Skeletal muscle tissue (tissue), 4 donors: ENCODE measurements around the gene CNTD1. TPM values are rescaled to one million over a fixed set of nuclear protein-coding genes. Genes with fewer than 3 reads are reported as not detected.
"Not testable (repeated sequence)": the region's sequence is repeated elsewhere in the genome, so short reads cannot be mapped to it uniquely, and the experiment has no call there.

ENCODE experiments used
- H3K27ac ChIP-seq: one replicate; pipeline ENCODE4 v1.7.0; 2013; ENCODE audit warnings: mild to moderate bottlenecking, low read depth, low read length, inconsistent platforms
- H3K27me3 ChIP-seq, 3 donors: one replicate each; pipeline ENCODE4 v1.7.0; 2013; ENCODE audit warnings: low read length in 3 of 3; ENCODE audit not compliant: control insufficient read depth in 3 of 3, insufficient read depth in 3 of 3
- H3K36me3 ChIP-seq, 3 donors: one replicate each; pipeline ENCODE4 v1.7.0; 2013; ENCODE audit warnings: low read length in 3 of 3; ENCODE audit not compliant: control insufficient read depth in 3 of 3, insufficient read depth in 3 of 3
- H3K4me1 ChIP-seq, 3 donors: one replicate each; pipeline ENCODE4 v1.7.0; 2013; ENCODE audit warnings: low read length in 3 of 3, mild to moderate bottlenecking in 3 of 3; ENCODE audit not compliant: control insufficient read depth in 3 of 3, insufficient read depth in 3 of 3
- H3K4me3 ChIP-seq, 3 donors: one replicate each; pipeline ENCODE4 v1.7.0; 2013; ENCODE audit warnings: low read length in 3 of 3
- H3K9ac ChIP-seq, 3 donors: one replicate each; pipeline ENCODE4 v1.7.0; 2013; ENCODE audit warnings: low read length in 3 of 3, mild to moderate bottlenecking in 3 of 3, moderate library complexity in 2 of 3, low read depth in 1 of 3
- H3K9me3 ChIP-seq, 3 donors: one replicate each; pipeline ENCODE4 v1.7.0; 2013; ENCODE audit warnings: low read length in 3 of 3; ENCODE audit not compliant: control insufficient read depth in 3 of 3
- total RNA-seq: library from RNA; depleted of rRNA; stranded (reverse); fragments of >200 nt; gene quantifications from one replicate; pipeline ENCODE4 v1.2.3, GENCODE V29; 2014
- donor health status: Osteomylitis.

CNTD1 gene
- total RNA-seq, 1 donor from 2014 or later: 1.0 TPM

- peak overlapping the region; percentile 40 to 72 (median 69) for H3K4me3 ChIP-seq
- not testable (repeated sequence) for H3K9me3 ChIP-seq
These were observed 52.9 kb downstream of the CNTD1 start for GRCh38 chr17:42851371-42852240.

GRCh38 chr17:42852351-42852750, 53.7 kb downstream of the CNTD1 start:
- Histone ChIP-seq H3K27me3 (peaks cover 3 to 23% (median 6%) of the 10 kb centered on the region in 3 donors), H3K36me3 (peaks cover 0 to 2% (median 0%) of the 10 kb centered on the region in 3 donors), H3K27ac (peak overlapping the region; percentile 71), H3K9ac (peak overlapping the region; percentile 62 to 78 (median 74)), H3K4me3 (peak overlapping the region; percentile 49 to 70 (median 69)), H3K9me3 (no peaks in the 10 kb centered on the region), H3K4me1 (peaks cover 0 to 13% (median 6%) of the 10 kb centered on the region in 3 donors)

More at GRCh38 chr17:42851371-42852240, 52.9 kb downstream of the CNTD1 start:
- Histone ChIP-seq H3K27me3 (peaks cover 3 to 23% (median 6%) of the 10 kb centered on the region in 3 donors), H3K27ac (peak overlapping the region; percentile 75), H3K4me1 (peaks cover 3 to 13% (median 6%) of the 10 kb centered on the region in 3 donors), H3K9ac (peak overlapping the region; percentile 50 to 74 (median 51))
- H3K36me3 ChIP-seq: not testable (repeated sequence)

GRCh38 chr17:42853004-42853403, 54.3 kb downstream of the CNTD1 start:
- H3K36me3 ChIP-seq: peaks cover 0 to 2% (median 0%) of the 10 kb centered on the region in 3 donors
- H3K4me3 ChIP-seq: peak overlapping the region; percentile 49 to 70 (median 69)
- H3K27me3 ChIP-seq: peaks cover 3 to 23% (median 6%) of the 10 kb centered on the region in 3 donors
- no peaks in the 10 kb centered on the region for H3K9me3 ChIP-seq
- peak overlapping the region; percentile 15 to 78 (median 20) for H3K9ac ChIP-seq
- peaks cover 0 to 13% (median 6%) of the 10 kb centered on the region in 3 donors for H3K4me1 ChIP-seq
- H3K27ac ChIP-seq: peak overlapping the region; percentile 71

GRCh38 chr17:42853597-42853967, 54.9 kb downstream of the CNTD1 start:
- peaks cover 3 to 23% (median 6%) of the 10 kb centered on the region in 3 donors for H3K27me3 ChIP-seq
- H3K9me3 ChIP-seq: no peaks in the 10 kb centered on the region
- H3K4me1 ChIP-seq: peaks cover 0 to 13% (median 6%) of the 10 kb centered on the region in 3 donors
- peak overlapping the region; percentile 10 to 30 (median 20) for H3K9ac ChIP-seq
- no peak overlapping the region for H3K27ac ChIP-seq
- H3K4me3 ChIP-seq: peak overlapping the region; percentile 49 to 70 (median 69)
- peaks cover 0 to 2% (median 0%) of the 10 kb centered on the region in 3 donors for H3K36me3 ChIP-seq

- H3K4me1 ChIP-seq: peaks cover 0 to 13% (median 6%) of the 10 kb centered on the region in 3 donors
- no peak overlapping the region for H3K27ac ChIP-seq
- peaks cover 0 to 2% (median 0%) of the 10 kb centered on the region in 3 donors for H3K36me3 ChIP-seq
- H3K9ac ChIP-seq: peak overlapping the region; percentile 10 to 30 (median 25)
- H3K4me3 ChIP-seq: peak overlapping the region; percentile 49 to 70 (median 69)
- H3K9me3 ChIP-seq: no peaks in the 10 kb centered on the region
- H3K27me3 ChIP-seq: peaks cover 3 to 23% (median 6%) of the 10 kb centered on the region in 3 donors
These were observed 55.5 kb downstream of the CNTD1 start for GRCh38 chr17:42853968-42854790.

- Histone ChIP-seq H3K4me3 (no peak overlapping the region), H3K9ac (peak overlapping the region in 1 of 3 donors; percentile 12), H3K36me3 (peaks cover 0 to 2% (median 0%) of the 10 kb centered on the region in 3 donors), H3K4me1 (peaks cover 0 to 5% (median under 1%) of the 10 kb centered on the region in 3 donors), H3K27me3 (peaks cover 3 to 23% (median 6%) of the 10 kb centered on the region in 3 donors), H3K27ac (no peak overlapping the region), H3K9me3 (no peaks in the 10 kb centered on the region)
These were observed 56.5 kb downstream of the CNTD1 start for GRCh38 chr17:42855048-42855596.

GRCh38 chr17:42856093-42856492, 57.4 kb downstream of the CNTD1 start:
- peaks cover 2 to 23% (median 6%) of the 10 kb centered on the region in 3 donors for H3K27me3 ChIP-seq
- not testable (repeated sequence) for H3K9me3 ChIP-seq, H3K9ac ChIP-seq, H3K4me3 ChIP-seq, H3K36me3 ChIP-seq, H3K27ac ChIP-seq, H3K4me1 ChIP-seq

- H3K9me3 ChIP-seq, H3K36me3 ChIP-seq, H3K4me3 ChIP-seq, H3K27ac ChIP-seq, H3K4me1 ChIP-seq, H3K9ac ChIP-seq: not testable (repeated sequence)
- peaks cover 0 to 23% (median 6%) of the 10 kb centered on the region in 3 donors for H3K27me3 ChIP-seq
These were observed 57.9 kb downstream of the CNTD1 start for GRCh38 chr17:42856516-42856915.

GRCh38 chr17:42857389-42857788, 58.7 kb downstream of the CNTD1 start:
- H3K4me3 ChIP-seq: no peak overlapping the region
- peaks cover 0 to 2% (median 0%) of the 10 kb centered on the region in 3 donors for H3K36me3 ChIP-seq
- peaks cover 0 to 4% (median 0%) of the 10 kb centered on the region in 3 donors for H3K4me1 ChIP-seq
- H3K27me3 ChIP-seq: peaks cover 0 to 21% (median 4%) of the 10 kb centered on the region in 3 donors
- H3K27ac ChIP-seq: no peak overlapping the region
- H3K9me3 ChIP-seq: no peaks in the 10 kb centered on the region
- H3K9ac ChIP-seq: no peak overlapping the region
